ENCODE data around the gene RNASE7. TPM values are rescaled to one million over a fixed set of nuclear protein-coding genes. Genes with fewer than 3 reads are reported as not detected.

Gene RNASE7
- total RNA-seq, 4 donors from 2014 or later = 0.55 TPM; not detected in 3

- H3K36me3 ChIP-seq = peaks cover 0 to 55% of the 10 kb centered on the region in 2 donors
- no peaks in the 10 kb centered on the region for H3K27me3 ChIP-seq
- H3K4me1 ChIP-seq = peaks cover 60 to 75% of the 10 kb centered on the region in 2 donors
- peak overlapping the region; percentile 97 to 100 (median 100) for H3K27ac ChIP-seq
- ATAC-seq (no peak), DNase-seq (no peak)
- in situ Hi-C loops (cut with MboI; ENCODE audit: low sequenced_read_pairs in 4 of 4) = loop anchor here (10.0 kb wide), 2 partner anchors 78 to 88 kb away; partner anchors contain the start of genes TMEM253 (in 2 of the 4) and ZNF219 (in 2 of the 4)
- intact Hi-C loops (cut with DNase I; ENCODE audit: low total_unique reads) = no loop called here
- H3K4me3 ChIP-seq = no peak overlapping the region
- TF ChIP-seq POLR2A (IDR thresholded peaks at IDR 0.05) (no peak), CTCF (IDR thresholded peaks at IDR 0.05 in 4 of 5, conservative IDR thresholded peaks at IDR 0.05 in 1 of 5) (no peak)
- H3K9me3 ChIP-seq = no peaks in the 10 kb centered on the region
Measured at GRCh38 chr14:21016413-21017190, 25.6 kb upstream of the RNASE7 start.

GRCh38 chr14:21017528-21018245 is 24.5 kb upstream of the RNASE7 start:
- DNase-seq (no peak), ATAC-seq (no peak)
- peaks cover 70 to 86% of the 10 kb centered on the region in 2 donors for H3K4me1 ChIP-seq
- H3K4me3 ChIP-seq = no peak overlapping the region
- no peaks in the 10 kb centered on the region for H3K27me3 ChIP-seq
- intact Hi-C loops (cut with DNase I; ENCODE audit: low total_unique reads) (no loop called here), in situ Hi-C loops (cut with MboI; ENCODE audit: low sequenced_read_pairs in 4 of 4) (loop anchor here (10.0 kb wide), 2 partner anchors 77 to 87 kb away; partner anchors contain the start of genes TMEM253 (in 2 of the 4) and ZNF219 (in 2 of the 4))
- no peaks in the 10 kb centered on the region for H3K9me3 ChIP-seq
- peak overlapping the region; percentile 97 to 100 (median 100) for H3K27ac ChIP-seq
- TF ChIP-seq POLR2A (IDR thresholded peaks at IDR 0.05) (no peak), CTCF (IDR thresholded peaks at IDR 0.05 in 4 of 5, conservative IDR thresholded peaks at IDR 0.05 in 1 of 5) (no peak)
- H3K36me3 ChIP-seq = peaks cover 0 to 66% of the 10 kb centered on the region in 2 donors

- no peak for TF ChIP-seq CTCF (IDR thresholded peaks at IDR 0.05 in 4 of 5, conservative IDR thresholded peaks at IDR 0.05 in 1 of 5)
- no peak for TF ChIP-seq POLR2A (IDR thresholded peaks at IDR 0.05)
- Histone ChIP-seq H3K4me1 (peaks cover 76 to 92% of the 10 kb centered on the region in 2 donors), H3K9me3 (no peaks in the 10 kb centered on the region), H3K27me3 (no peaks in the 10 kb centered on the region), H3K4me3 (no peak overlapping the region), H3K36me3 (peaks cover 0 to 72% of the 10 kb centered on the region in 2 donors), H3K27ac (peak overlapping the region; percentile 97 to 100 (median 100))
- DNase-seq (peak in 1 of 2 donors; percentile 50), ATAC-seq (no peak)
- intact Hi-C loops (cut with DNase I; ENCODE audit: low total_unique reads) (no loop called here), in situ Hi-C loops (cut with MboI; ENCODE audit: low sequenced_read_pairs in 4 of 4) (loop anchor here (10.0 kb wide), 2 partner anchors 77 to 87 kb away; partner anchors contain the start of genes TMEM253 (in 2 of the 4) and ZNF219 (in 2 of the 4))
Measured at GRCh38 chr14:21018286-21018685, 23.9 kb upstream of the RNASE7 start.

GRCh38 chr14:21018781-21019180 is 23.4 kb upstream of the RNASE7 start:
- Histone ChIP-seq H3K27me3 (no peaks in the 10 kb centered on the region), H3K27ac (peak overlapping the region; percentile 97 to 100 (median 100)), H3K4me1 (peaks cover 81 to 96% of the 10 kb centered on the region in 2 donors), H3K4me3 (no peak overlapping the region), H3K9me3 (no peaks in the 10 kb centered on the region), H3K36me3 (peaks cover 0 to 74% of the 10 kb centered on the region in 2 donors)
- intact Hi-C loops (cut with DNase I; ENCODE audit: low total_unique reads) = no loop called here
- DNase-seq = no peak
- in situ Hi-C loops (cut with MboI; ENCODE audit: low sequenced_read_pairs in 4 of 4) = loop anchor here (10.0 kb wide), 2 partner anchors 76 to 86 kb away; partner anchors contain the start of genes TMEM253 (in 2 of the 4) and ZNF219 (in 2 of the 4)
- no peak for ATAC-seq
- no peak for TF ChIP-seq POLR2A (IDR thresholded peaks at IDR 0.05)
- no peak for TF ChIP-seq CTCF (IDR thresholded peaks at IDR 0.05 in 4 of 5, conservative IDR thresholded peaks at IDR 0.05 in 1 of 5)
